Stimulated activated CD8-positive, alpha-beta memory T cell treated with anti-CD3 and anti-CD28 coated beads, Interleukin-7, amount 100 ng/mL, for 1 hour (primary cell): Measurements from ENCODE around the gene FBXO3.
"Not testable (repeated sequence)": the region's sequence is repeated elsewhere in the genome, so short reads cannot be mapped to it uniquely, and the experiment has no call there.

Experiments used
- DNase-seq, 2 donors: peaks; one replicate each; pipeline ENCODE4 v3.0.0-alpha.2; 2020; ENCODE audit warnings: low read depth in 2 of 2

FBXO3 gene

GRCh38 chr11:33773987-33774735 is at the start of gene FBXO3:
FBXO3 (minus strand) TSS chr11:33774520; CDS start chr11:33774497, 23 bp downstream.
- DNase-seq: peak; percentile 70 to 73

GRCh38 chr11:33822981-33823380 is 48.7 kb upstream of the FBXO3 start:
- DNase-seq: not testable (repeated sequence)

DNA sequence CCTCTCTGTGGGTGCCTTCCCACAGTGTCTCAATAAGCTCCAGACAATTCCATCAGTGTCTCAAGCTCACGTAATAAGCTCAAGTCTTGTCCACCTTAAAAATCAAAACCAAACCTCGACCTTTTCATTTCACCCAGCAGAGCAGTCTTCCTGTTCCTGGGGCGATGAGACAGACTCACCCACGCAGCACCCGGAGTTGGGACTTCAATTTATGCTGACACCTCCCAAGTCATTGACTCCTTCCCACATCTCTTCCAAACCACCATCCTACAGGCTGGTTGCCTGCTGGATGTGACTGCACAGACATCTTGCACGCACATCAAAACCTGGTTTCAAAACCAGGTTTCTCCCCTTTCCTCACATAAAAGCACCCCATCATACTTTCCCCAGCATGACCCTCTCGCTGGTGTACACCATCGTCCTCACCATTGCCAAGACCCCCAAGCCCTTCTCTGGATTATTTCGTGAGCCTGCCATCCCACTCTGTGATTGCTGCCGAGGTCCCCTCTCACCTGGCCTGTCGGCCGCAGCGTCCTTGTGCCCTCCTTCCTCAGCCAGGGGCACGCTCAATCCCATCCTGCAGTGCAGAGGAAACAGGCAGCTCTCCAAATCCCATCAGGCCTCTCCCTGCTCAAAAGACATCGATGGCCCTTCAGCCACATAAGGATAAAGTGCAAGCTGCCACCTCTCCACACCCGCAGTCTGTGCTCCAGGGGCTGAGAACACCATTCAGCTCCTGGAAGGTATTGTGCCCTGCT is 45.1 kb upstream of the FBXO3 start:
- DNase-seq: no peak

DNA sequence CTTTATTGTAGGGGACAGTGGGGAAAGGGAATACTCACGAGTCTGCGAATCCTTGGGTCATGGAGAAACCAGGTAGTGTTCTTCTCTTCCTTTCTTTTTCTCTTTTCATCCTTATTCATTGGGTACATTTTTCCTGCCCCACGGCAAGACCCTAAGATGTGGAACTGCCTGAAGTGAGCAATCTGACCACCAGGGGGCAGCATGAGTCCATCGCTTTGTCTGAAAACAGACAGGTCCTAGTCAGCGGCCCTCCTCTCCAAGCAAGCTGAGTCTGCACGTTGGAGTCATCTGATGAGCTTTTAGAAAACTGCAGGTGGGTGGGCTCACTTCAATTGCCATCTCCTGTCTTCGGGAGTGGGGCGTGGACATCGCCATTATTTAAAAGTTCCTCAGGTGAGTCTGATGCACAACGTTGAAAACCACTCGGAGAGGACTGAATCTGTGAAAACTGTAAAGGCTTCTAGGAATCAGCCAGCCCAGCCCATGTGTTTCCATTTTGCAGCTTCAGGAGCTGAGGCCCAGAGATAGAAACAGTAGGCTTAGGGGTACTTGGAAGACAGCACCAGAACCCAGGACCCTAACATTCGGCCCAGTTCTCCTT is 34.0 kb upstream of the FBXO3 start:
- DNase-seq: peak; percentile 73 to 85

DNA sequence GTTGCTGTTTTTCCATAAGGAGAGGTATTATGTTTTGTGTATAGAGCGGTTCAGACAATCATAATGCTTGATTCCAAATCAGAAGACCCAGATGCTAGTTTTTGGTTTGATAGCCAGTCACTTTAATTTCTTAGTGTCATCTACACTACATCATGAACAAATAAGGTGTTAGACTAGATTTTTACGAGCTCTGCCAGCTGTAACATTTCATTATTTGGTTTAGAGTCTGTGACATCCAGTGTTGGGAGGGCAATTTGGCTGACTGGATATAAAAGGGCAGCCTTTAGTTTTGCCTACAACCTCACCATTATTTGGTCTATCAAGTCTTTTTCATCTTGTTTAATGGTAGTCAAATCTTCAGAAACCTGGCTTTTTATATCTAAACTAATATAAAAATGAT is 30.2 kb upstream of the FBXO3 start:
- no peak for DNase-seq

- no peak for DNase-seq
Measured at GRCh38 chr11:33802194-33802950, 28.1 kb upstream of the FBXO3 start.

- DNase-seq: no peak
Measured at GRCh38 chr11:33801821-33802193, 27.5 kb upstream of the FBXO3 start.

DNA sequence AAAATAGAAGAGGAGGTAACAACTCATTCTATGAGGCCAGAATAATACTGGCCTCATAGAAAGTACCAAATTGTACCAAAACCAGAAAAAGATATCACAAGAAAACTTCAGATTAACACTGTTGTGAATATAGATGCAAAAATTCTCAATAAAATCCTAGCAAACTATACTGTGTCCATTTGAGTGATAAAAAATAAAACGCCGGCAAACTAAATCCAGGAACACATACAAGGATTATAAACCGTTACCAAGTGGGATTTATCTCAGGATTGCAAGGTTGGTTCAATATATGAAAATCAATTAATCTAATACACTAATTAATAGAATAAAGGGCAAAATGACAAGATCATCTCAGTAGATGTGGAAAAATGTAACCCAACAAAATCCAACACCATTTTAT is 23.6 kb upstream of the FBXO3 start:
- no peak for DNase-seq

DNA sequence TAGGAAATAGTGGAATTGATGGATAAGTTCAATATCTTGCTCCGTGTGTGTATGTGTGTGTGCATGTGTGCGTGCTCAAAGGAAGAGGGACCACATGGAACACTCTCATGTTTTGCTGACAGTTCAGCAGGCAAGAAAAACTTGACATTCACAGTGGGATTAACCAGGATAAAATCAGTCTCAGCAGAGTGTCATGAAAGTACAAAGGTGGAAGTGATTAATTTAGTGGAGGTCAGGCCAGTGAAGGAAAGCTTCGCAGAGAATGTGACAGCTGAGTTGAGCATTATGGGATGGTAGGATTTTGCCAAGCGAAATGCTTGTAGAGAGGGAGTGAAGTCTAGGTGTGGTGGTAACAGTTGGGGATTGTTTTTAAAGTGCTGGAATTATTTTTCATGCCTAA is 15.7 kb upstream of the FBXO3 start:
- no peak for DNase-seq

DNA sequence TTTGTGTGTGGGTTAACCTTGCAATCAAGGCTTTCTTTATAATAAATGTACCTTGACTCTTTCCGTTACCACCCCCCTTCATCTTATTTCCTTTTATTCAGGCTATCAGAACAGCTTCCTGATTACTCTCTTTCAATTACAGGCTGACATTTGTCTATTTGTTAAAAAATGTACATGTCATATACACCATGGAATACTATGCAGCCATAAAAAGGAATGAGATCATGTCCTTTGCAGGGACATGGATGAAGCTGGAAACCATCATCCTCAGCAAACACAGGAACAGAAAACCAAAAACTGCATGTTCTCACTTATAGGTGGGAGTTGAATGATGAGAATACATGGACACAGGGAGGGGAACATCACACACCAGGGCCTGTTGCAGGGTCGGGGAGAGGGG is 13.8 kb upstream of the FBXO3 start:
- not testable (repeated sequence) for DNase-seq

- DNase-seq: no peak
Measured at GRCh38 chr11:33787076-33787475, 12.8 kb upstream of the FBXO3 start.

DNA sequence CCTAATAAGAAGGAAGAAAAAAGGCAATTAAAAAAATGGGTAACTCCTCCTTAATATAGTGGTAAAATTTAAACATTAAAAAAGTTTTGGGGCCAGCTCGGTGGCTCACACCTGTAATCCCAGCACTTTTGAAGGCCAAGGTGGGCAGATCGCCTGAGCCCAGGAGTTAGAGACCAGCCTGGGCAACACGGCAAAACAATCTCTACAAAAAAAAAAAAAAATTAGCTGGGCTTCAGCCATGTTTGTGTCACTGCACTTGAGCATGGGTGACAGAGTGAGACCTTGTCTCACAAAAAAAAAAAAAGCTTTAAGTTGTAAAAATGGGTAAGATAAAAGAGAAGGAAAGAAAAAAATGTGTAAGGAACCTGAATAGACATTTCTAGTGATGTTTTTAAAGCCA is 11.3 kb upstream of the FBXO3 start:
- DNase-seq: no peak

DNA sequence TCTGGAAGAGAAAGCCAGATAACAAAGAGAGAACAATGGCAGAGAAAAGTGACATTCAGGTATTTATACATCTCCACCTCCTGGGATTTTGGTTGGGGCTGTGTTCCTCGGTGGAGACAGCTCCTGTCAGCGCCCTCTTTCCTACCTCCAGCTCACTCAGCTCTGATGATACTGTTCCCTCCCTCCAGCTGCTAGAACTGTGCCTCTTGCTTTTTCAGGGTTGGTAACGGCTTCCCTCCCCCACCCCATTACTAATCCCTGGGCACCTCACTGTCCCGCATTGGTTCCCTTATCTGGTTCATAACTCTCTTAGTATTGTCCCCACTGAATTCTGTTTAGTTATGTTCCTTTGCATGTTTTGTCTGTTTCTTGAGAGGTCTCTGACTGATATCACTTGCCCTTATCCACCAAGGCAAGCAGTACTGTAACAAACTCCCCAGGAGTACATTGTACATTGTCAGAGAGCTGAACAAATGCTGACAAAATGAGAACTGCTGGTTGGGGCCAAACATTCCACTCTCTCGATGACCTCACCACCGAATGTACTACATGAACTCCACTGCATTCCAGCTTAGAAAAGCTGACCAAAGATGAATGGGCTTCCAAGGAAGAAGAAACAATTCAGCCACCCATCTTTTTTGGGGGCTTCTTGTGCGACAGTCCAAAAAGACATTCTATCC is 5.7 kb upstream of the FBXO3 start:
- DNase-seq: no peak

DNA sequence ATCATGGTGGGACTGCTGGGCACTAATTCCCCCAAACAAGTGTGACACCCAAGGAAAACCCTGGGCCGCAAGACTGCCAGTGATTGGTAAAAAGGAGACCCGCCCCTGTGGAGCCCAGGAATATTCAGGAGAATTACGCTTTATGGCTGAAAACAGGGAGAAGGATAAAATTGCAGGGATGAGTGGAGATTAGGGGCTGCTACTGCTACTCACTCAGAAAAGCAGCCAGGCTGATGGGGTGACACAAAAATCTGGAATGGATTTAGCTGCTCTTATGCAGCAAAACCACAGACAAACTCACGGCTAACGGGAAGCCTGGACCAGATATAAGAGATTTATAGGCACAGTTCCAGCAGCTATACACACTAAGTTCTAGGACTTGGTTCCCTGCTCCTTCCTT is 4.4 kb upstream of the FBXO3 start:
- no peak for DNase-seq

DNA sequence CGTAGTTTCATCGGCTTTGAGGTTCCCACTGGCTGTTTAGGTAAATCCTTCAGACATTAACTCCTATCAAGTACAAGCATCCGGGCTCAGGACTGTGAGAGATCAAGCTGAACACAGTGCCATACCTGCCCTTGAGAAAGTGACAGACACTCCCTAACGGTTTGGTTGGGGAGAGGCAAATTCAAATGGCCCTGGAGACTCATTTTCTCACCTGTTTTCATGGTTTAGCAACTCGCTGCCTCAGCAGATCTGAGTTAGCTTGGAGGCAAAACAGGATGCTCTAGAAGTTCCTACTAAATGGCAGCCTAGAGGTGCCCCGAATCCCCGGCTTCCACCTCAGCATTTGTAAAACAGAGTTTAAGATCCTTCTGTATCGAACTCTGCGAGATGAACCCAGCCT is 3.6 kb upstream of the FBXO3 start:
- no peak for DNase-seq

DNA sequence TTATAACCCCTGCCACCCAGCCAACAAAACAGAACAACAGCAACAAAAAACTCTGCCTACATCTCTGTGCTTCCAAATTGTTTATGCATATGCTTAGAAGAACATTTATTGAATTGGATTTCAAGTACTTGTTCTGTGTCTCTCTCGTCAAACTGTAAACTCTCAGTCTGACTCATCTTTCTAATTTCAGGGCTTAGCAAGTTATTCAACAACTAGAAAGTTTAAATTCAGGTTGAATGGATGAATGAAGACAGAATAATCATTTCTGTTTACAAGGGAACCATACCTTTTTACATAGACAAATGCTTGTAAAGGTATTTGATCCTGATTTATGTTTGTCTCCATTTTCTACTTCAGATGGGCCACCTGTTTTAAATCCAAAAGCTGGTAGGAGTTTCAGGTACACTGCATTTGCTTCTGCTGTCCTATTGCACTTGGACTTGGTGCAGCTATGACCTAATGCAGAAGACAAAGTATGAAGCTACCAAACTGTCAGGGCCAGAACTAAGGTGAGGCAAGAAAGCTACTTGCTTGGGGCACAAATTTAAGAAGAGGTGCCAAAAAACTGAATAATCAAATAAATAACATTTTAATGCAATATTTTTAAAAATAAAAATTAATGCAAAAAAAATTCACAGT is 1.6 kb upstream of the FBXO3 start:
- DNase-seq: no peak

DNA sequence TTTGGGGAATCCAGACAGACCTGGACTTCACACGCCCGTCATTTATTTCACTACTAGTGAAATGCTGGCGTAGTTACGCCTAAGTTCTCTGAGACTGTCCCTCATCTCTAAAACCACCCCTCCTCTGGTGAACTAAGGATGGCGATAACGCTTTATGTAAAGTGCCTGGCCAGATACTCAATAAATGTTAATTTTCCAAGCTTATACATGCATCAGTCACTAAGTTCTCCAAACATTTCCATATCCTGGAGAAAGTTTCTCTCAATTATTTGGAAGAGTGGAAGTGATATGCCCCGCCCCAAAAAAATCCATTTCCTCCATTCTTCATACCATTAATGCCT is 1.1 kb upstream of the FBXO3 start:
- no peak for DNase-seq

GRCh38 chr11:33774736-33775466 is 581 bp upstream of the FBXO3 start:
- no peak for DNase-seq

DNA sequence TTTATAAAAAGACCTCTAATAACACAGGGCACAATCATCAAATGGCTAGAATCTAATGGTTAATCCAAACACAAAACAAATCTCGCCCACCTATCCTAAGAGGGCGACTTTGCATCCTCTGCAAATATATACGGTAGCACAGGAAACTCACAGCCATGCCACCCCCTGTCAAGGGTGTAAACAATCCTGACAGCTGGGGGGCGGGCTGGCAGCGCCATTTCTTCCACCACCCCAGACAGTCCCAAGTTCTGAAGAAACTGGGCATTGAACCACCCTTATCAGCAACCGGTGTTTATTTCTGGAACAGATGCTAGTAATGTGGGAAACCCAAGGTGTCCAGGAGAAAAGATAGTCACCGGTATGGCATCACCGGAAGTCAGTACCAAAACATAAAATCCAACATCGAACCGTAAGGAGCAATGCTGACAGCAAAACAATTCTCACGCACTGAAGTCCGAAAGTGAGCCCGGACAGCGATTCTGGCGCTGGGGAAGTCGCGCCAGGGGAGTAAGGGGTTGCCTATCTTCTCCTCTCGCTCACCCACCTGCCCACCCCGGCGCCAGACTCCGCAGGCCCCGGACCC is 825 bp downstream of the FBXO3 start:
- peak in 1 of 2 donors; percentile 13 for DNase-seq

DNA sequence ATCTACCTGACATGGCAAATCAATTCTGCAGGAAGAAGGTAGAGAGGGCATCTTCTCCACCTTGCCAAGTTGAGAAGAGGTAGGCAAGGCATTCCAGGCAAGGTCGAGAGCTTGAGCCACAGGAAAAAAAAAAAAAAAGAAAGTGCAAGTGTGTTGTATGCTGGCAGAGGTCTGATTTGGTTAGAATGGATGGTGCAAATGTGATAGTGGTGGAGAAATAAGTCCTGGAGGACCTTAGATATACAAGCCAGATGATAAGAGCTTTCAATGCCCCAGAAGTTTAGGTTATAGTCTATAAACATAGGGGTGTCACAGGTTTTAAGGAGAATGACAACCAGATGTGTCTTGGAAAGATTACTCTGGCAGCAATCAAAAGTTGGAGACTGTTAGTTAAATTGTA is 1.4 kb downstream of the FBXO3 start:
- DNase-seq: no peak
